GM12875 (cell line): ENCODE measurements around the gene FKBP14.

ENCODE experiments used
- H3K4me3 ChIP-seq: one replicate; pipeline ENCODE4 v1.5.1; 2011; ENCODE audit warnings: low read depth, low read length, control low read depth
- CTCF ChIP-seq: IDR thresholded peaks from 2 replicates; pipeline ENCODE4 v1.5.1; 2011; ENCODE audit warnings: low read depth, mild to moderate bottlenecking, control low read depth, inconsistent platforms, low read length, moderate library complexity, borderline replicate concordance; ENCODE audit not compliant: insufficient read depth

Gene FKBP14

GRCh38 chr7:29976673-29977415 is 49.7 kb downstream of the FKBP14 start:
- no peak overlapping the region for H3K4me3 ChIP-seq
- TF ChIP-seq CTCF = no peak

- no peak for TF ChIP-seq CTCF
- no peak overlapping the region for H3K4me3 ChIP-seq
Observed at GRCh38 chr7:29976266-29976665, 50.2 kb downstream of the FKBP14 start.

GRCh38 chr7:29975561-29975960 is 50.9 kb downstream of the FKBP14 start:
- TF ChIP-seq CTCF = no peak
- H3K4me3 ChIP-seq = no peak overlapping the region

- H3K4me3 ChIP-seq = no peak overlapping the region
- TF ChIP-seq CTCF = no peak
Observed at GRCh38 chr7:29974286-29974685, 52.2 kb downstream of the FKBP14 start.

GRCh38 chr7:29972315-29972669 is 54.2 kb downstream of the FKBP14 start:
- no peak for TF ChIP-seq CTCF
- H3K4me3 ChIP-seq = no peak overlapping the region

GRCh38 chr7:29971566-29972314 is 54.8 kb downstream of the FKBP14 start:
- no peak for TF ChIP-seq CTCF
- no peak overlapping the region for H3K4me3 ChIP-seq

- no peak for TF ChIP-seq CTCF
- no peak overlapping the region for H3K4me3 ChIP-seq
Observed at GRCh38 chr7:29970158-29970557, 56.3 kb downstream of the FKBP14 start.
